GM18499 (cell line): ENCODE data around the gene NF1.
"Not testable (repeated sequence)": the region's sequence is repeated elsewhere in the genome, so short reads cannot be mapped to it uniquely, and the experiment has no call there.

ENCODE experiments used
- ATAC-seq: cut with Tn5 transposase; IDR thresholded peaks from one replicate; pipeline ENCODE4 v1.9.1; 2021; ENCODE audit warnings: moderate number of reproducible peaks; ENCODE audit not compliant: insufficient read depth, unreplicated experiment

The NF1 gene

DNA sequence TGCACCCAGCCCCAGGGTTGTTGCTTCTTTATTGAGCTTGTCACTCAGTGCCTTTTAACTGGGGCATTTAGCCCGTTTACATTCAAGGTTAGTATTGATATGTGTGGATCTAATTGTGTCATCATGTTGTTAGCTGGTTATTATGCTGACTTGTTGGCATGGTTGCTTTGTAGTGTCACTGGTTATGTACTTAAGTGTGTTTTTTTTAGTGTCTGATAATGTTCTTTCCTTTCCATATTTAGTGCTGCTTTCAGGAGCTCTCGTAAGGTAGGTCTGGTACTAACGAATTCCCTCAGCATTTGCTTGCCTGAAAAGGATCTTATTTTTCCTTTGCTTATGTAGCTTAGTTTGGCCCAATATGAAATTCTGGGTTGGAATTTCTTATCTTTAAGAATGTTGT is 33.5 kb downstream of the NF1 start:
- ATAC-seq = no peak

DNA sequence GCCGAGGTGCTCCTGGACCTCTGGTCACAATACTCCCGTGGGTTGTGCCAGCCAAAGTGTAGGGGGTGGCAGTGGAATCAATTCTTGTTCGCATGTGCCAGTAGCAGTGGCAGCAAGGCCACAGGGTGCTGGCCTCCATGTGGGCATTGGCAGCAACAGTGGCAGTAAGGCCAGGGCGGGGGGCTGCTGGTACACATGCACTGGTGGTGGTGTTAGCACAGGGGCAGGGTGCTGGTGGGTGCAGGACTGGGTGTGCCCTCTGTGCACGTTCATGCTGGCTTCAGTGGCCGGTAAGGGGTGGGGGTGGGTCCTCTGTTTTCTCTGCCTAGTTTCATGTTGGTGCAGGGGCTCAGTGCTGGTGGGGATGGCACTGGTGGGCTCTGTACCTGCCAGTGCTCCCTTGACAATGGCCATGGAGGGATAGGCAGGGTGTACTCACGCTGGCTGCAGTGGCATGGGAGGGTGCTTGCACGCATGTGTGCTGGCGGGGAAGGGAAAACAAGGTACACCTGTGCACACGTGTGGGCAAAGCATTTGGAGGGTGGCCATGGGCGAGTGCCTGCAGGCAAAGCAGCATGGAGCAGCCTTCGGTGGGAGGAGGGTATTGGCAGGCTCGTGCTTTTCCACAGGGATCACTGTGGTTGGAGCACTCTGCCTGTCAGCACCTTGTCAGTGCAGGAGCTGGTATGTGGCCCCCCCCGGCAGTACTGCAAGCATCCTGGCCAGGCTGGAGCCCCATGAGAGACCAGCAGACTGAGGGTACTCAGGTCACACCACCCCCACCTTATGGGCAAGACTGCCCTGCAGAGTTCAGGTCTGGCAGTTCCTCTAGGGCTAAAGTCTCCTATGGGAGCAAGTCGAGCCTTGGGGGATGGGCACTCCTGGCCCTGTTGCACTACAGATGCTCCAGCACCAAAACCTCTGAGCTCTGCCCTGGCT is 35.8 kb downstream of the NF1 start:
- ATAC-seq = no peak

DNA sequence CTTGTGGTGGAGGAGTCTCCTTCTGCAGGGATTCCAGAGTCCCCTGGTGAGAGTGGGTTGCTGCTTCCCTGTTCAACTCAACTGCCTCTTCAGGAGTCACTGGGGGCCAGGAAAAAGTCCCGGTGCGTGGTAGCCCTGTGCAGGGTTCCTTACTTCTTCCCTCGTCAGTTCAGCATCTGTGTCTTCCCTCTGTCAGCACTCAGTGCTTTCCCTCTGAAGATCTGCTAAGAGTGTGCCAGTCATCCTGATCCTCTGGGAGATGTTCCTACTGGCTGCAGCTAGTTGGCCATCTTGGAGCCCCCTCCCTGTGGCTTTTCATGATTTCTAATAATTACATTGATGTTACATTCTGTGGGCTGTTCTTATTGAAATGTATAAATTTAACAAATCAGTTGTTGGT is 36.5 kb downstream of the NF1 start:
- no peak for ATAC-seq

DNA sequence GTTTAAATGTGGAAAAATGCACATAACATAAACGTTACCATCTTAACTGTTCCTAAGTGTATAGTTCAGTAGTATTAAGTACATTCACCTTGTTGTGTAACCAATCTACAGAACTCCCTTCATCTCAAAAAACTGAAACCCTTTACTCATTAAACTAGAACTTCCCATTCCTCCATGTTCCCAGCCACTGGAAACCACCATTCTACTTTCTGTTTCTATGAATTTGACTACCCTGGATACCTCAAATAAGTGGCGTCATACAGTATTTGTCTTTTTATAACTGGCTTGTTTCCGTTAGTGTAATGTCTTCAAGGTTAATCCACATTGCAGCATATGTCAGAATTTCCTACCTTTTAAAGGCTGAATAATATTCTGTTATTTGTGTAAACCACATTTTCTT is 38.2 kb downstream of the NF1 start:
- ATAC-seq = no peak

DNA sequence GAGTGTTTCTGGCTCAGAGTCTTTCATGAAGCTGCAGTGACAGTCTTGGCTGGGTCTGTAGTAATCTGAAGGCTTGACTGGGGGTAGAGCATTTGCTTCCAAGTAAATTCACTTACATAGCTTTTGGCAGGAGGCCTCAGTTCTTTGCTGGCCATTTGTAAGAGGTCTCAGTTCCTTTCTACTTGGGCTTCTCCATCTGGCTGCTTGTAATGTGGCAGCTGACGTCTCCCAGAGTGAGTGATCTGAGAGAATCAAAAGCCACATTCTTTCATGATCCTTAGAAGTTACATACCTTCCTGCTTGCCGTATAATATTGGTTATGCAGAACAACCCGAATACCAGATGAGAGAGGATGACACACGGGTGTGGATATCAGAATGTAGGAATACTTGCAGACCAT is 39.8 kb downstream of the NF1 start:
- no peak for ATAC-seq

DNA sequence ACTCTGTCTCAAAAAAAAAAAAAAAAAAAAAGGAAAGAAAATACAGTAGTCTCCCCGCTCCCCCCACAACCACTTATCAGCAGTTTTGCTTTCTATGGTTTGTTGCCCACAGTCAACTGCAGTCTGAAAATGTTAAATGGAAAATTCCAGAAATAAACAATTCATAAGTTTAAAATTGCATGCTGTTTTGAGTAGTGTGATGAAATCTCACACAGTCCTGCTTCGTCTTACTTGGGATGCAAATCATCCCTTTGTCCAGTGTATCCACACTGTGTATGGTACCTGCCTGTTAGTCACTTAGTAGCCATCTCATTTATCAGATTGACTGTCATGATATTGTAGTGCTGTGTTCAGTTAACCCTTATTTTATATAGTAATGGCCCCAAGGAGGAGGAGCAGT is 41.5 kb downstream of the NF1 start:
- no peak for ATAC-seq

DNA sequence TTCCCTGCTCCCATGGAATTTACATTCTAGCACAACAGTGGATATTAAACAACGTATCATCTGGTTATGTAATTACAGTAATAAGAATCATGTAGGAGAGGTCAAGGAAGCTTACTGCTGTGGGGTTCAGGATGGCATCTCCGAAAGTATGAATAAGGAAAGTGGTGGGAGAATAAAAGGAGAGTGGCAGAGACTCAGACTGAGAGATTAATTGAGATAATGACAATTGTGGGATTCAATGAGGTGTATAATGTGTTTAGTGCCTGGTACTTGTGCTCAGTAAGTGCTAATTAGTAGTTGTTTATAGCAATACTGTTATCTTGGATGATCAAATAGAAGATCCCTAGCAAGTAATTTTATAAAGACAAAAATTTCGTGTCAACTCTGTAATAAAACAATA is 45.3 kb downstream of the NF1 start:
- no peak for ATAC-seq

DNA sequence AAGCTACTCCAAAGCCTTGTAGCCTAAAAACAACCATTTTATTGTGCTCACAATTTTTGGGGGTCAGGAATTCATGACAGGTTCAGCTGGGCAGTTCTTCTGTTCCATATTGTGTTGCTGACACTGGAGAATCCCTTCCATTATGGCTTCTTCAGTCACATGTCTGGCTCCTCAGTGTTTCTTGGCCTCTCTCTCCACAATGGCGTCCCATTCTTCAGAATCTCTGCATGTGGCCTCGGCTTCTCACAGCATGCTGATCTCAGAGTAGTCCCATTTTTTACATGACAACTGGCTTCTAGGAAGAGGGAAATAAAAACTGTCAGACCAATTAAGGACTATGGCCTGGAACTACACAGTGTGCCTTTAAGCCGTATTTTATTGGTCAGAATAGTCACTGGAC is 49.7 kb downstream of the NF1 start:
- ATAC-seq = no peak

DNA sequence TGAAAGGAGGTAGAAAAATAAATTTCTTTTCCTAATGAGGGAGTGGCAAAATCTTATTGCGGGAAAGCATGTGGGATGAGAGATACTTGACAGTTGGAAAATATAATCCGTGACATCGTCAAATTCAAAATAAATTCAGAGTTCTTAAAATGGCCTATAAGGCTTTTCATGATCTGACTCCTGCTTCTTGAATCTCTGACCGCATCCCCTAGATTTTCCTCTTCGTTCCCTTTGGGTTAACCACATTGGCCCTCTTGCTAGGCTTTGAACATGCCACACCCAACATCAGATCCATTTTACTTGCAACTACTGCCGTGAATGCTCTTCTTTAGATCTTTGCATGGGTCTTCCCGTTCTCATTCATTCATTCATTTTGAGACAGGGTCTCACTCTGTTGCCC is 50.1 kb downstream of the NF1 start:
- ATAC-seq = no peak

DNA sequence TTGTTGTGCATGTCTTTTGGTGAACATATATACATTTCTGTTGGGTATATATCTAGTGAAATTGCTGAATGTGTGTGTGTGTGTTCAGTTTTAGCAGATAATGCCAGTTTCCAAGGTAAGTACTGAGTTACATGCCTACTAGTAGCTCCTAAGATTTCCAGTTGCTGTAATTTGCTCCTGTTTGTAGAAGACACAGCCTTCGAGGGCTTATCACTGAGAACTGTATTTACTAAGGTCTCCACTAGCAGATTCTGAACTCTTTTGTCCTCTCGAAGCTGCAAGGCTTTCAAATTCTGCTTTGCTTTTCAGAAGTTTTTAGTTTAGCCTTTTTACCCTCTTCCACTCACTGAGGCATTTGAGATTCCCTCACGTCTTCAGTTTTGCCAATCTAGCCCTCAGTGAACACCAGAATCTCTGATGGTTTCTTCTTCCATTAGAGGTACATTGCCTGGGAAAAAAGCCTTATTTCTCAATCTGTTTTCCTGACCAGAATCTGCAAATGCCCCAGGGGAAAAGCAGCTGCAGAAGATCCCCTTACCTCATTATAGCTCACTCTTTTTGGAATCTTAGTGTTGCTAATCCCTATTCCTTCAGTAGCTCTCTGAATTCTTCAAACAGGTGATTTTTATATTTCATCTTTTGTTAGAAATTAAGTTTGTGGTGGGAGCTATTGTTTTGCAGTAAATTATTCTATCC is 52.9 kb downstream of the NF1 start:
- ATAC-seq = no peak

DNA sequence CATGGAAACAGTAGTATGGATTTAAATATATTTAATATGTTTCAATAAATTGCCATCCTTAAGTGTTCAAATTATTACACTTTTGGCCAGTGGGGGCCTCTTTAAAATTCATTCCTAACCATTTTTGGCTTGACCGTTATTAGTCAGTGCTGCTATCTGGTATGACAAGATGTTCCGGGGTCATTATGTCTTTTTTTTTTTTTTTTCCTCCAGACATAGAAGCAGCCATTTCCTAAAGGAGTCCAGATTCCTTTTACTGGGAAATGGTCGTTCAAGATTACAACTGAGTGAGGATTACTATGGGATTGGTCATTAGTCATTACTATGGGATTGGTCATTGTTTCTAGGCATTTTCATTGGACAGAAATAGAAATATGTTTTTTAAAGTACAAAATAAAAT is 53.4 kb downstream of the NF1 start:
- no peak for ATAC-seq

DNA sequence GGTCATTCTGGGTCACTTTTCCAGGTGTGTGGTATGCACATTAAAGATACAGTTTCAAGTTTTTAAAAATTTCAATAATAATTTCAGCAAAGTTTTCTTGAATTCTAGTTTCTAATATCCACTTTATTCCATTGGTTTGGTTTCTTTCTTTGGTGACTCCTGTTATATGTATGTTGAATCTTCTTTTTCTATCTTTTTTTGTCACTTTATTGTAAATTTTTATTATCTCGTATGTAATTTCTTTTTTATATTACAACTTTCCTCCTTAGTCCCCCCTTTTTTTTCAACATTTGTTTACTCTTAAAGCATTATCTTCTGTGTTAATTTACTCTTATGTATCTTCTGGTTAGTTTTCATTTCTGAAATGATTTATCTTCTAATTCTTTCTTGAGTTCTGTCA is 57.5 kb downstream of the NF1 start:
- ATAC-seq = no peak

DNA sequence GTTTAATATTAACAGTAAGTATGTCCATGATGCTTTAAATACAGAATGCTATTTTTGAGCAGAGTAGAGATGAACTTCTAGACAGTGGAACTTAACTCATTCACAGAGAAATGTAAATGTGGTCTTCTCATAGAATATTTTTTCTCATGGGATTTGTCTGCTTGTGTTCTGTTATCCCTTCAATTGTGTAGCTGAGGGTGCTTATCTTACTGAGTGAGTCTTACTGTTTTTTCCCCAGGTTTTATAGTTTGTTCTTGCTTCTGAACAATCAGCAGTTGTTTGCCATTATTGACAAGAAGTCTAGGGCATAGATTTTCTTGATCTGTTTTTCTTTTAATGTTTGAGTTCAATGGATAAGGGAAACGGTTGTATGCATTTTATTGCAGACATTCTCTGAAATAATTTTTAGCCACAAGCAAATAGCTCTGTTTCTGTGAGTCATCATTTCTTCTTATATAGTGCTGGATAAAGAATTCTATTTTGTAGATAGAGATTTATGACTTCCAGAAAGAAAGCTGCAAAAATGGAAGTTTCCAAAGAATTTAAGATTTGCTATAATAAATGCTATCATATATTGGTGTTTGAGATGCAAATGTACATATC is 60.5 kb downstream of the NF1 start:
- ATAC-seq = no peak

DNA sequence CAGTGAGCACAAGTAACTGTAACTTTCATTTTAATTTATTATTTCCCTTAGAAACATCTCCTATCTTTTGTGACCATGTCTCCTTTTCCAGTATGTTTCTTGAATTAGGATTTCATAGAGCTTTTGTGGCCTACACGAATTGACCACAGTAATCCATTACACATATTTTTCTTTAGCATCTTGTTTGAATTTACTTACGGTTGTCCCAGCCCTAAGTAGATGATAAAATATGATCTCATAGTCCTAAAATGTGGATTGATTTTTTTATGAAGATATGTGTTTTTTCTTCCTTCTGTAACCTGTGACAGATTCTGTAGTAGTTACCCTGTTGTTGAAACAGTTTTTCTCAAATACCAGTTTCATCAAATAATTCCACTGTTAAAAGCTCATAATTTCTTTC is 61.5 kb downstream of the NF1 start:
- no peak for ATAC-seq

DNA sequence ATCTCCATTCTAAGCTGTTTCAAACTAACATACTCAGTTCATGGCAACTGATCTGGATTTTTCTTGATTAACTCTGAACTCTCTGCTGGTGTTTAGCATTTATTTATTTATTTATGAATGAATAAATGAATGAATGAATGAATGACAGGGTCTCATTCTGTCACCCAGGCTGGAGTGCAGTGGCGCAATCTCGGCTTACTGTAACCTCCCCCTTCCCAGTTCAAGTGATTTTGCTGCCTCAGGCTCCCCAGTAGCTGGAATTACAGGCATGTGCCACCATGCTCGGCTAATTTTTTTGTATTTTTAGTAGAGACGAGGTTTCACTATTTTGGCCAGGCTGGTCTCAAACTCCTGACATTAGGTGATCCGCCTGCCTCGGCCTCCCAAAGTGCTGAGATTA is 62.1 kb downstream of the NF1 start:
- ATAC-seq = not testable (repeated sequence)

DNA sequence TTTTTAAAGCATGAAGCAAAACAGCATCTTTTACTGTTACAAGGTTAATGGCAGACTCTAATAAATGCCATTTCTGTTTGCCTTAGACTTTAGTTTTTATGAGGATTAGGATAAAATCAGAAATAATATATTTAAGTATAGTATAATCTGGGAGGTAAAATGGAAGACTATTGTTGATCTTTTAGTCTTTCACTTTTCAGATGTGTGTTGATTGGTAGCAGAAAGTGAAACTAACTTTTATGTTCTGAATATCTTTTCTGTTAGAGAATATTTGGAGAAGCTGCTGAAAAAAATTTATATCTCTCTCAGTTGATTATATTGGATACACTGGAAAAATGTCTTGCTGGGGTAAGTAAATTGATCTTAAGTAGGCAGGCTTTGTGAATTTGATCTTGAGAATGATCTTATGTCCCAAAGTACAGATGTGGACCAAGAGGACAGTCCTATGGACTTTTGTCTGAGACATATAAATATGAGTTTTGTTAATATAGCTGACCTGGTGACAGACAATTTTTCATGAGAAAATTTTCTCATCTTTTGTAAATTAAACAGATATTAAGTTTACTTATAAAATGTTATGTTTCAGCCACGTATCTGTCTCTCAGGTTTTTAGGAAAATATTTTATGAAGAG is 64.1 kb downstream of the NF1 start:
- ATAC-seq = no peak

DNA sequence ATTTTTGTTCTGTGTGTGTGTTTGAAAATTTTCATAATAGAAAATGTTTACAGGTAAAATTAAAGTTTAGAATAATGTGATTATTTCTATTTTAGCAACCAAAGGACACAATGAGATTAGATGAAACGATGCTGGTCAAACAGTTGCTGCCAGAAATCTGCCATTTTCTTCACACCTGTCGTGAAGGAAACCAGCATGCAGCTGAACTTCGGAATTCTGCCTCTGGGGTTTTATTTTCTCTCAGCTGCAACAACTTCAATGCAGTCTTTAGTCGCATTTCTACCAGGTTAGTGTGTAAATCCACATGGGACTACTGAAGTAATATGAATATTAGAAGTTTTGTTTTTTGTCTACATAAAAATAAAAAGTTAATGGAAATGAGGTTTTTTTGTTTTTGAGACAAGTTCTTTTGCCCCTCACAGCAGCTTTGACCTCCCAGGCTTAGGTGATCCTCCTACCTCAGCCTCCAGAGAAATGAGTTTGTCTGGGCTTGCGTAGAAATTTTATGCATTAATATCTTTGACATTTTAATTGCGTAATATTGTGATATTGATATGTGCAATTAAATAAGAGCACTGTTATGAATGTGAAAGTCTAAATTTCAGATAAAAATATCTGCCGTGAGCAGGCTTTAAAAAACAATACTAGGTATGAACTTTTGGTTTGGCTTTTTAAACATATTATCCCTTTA is 68.5 kb downstream of the NF1 start:
- no peak for ATAC-seq

DNA sequence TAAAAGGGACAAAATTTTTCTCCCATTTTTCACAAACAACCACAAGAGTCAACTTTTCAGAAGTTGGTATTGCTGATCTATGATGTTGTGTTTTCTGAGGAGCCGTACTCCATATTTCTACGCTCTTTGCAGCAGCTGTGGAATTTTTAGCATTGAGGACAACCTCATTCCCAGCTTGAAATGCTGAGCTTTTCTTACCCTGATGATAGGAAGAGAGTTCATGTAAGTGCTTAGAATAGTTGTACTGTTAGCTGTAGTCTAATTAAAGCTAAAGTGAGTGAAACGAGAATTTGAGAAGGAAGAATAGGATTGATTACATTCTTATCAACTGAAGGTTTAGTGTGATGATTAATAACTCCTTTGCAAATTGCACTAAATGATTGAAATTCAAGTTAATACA is 72.3 kb downstream of the NF1 start:
- no peak for ATAC-seq

DNA sequence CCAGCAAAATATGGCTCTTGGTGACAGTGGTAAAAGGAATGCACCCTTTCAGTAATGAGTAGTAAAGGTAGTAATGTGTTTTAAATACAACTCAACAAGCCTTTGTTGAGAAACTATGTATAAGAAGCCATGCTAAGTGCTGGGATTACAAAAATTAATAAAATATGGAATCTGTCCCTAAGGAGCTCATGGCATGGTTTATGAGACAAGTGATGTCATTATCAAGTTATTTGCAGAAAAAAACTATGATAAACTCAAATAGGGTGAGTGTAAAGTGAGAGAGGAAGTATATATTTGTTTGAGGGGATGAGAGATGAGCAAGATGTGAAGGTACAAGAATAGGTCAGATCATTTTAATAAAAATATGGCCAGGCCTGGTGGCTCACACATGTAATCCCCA is 76.9 kb downstream of the NF1 start:
- no peak for ATAC-seq

DNA sequence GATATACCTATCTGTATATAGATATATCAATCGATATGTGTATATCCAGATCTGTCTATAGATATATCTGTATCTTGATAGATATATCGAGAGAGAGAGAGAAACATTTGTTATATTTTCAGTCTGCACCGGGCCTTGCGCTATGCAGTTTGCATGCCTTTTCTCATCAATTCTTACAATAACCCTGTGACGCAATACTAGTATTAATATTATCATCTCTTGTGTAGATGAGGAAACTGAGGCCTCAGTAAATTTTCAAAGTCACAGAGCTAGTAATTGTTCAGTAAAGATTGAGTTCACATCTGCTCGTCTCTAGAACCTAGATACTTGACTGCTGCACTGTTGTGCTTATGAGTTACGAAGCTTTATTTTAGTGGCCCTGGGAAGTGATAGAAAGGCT is 77.6 kb downstream of the NF1 start:
- no peak for ATAC-seq
